Right cardiac atrium (tissue), 5 donors: ENCODE results near the gene ESRP2. TPM values are rescaled to one million over a fixed set of nuclear protein-coding genes. Genes with fewer than 3 reads are reported as not detected.

Source experiments
- ATAC-seq, 2 donors: fragments of 200-7000 bp; cut with Tn5 transposase; one replicate each; pipeline versions ENCODE4 v1.8.0 to v1.9.1; 2020; ENCODE audit warnings: moderate library complexity in 2 of 2, mild to moderate bottlenecking in 1 of 2
- DNase-seq, 3 donors: peaks; one replicate each; pipeline ENCODE4 v3.0.0-alpha.2; 2020
- H3K27ac ChIP-seq: one replicate; pipeline ENCODE4 v1.5.1; 2013; ENCODE audit warnings: mild to moderate bottlenecking, low read length, control low read depth, moderate library complexity
- H3K27me3 ChIP-seq: one replicate; pipeline ENCODE4 v1.6.1; 2013; ENCODE audit not compliant: control insufficient read depth, insufficient read depth
- H3K4me1 ChIP-seq: one replicate; pipeline ENCODE4 v1.6.1; 2013; ENCODE audit warnings: low read length; ENCODE audit not compliant: control insufficient read depth, insufficient read depth
- H3K4me3 ChIP-seq: one replicate; pipeline ENCODE4 v1.5.1; 2013; ENCODE audit warnings: low read length, control low read depth
- H3K9me3 ChIP-seq: one replicate; pipeline ENCODE4 v1.6.1; 2013; ENCODE audit warnings: low read length; ENCODE audit not compliant: control insufficient read depth
- WGBS: extraction: QIAGEN DNeasy Blood & Tissue Kit; methylation state at CpG from one replicate; pipeline ENCODE4 v1.1.7; 2013; 5-methylcytosine and 5-hydroxymethylcytosine counted together
- intact Hi-C, 4 donors: fragments of 100-400 bp; cut with DNase I; formaldehyde crosslinking; loops; one replicate each; pipeline versions ENCODE4 v1.11.0 to v1.14.0; 2022 to 2023
- polyA plus RNA-seq: library from polyadenylated mRNA; stranded (reverse); fragments of 200-250 nt; gene quantifications from one replicate; pipeline ENCODE4 v1.2.3, GENCODE V29; 2013
- total RNA-seq, 4 donors: library from RNA; stranded (reverse); fragmentation: NEBNext Ultra II Directional; extraction: Animal tissue kit (Norgen Biotek cat#: 25700); gene quantifications; one replicate each; pipeline ENCODE4 v1.2.1, GENCODE V29; 2021
- donor health status: healthy with polysubstance abuse.
- donor health status: DM: no; HTN: yes; CAD: no.
- donor health status: DM: no; HTN: no; CAD: no.
- donor health status: DM: no; HTN: yes; CAD: no; lungs with severe emphysema.
- donor health status: DM: yes; HTN: yes; CAD: no.

ESRP2 gene
- total and polyA plus RNA-seq, 5 donors, result 0.14 to 0.59 (median 0.33) TPM

- H3K27ac ChIP-seq, result no peak overlapping the region
- no peaks in the 10 kb centered on the region for H3K4me1 ChIP-seq
- ATAC-seq (no peak), DNase-seq (no peak)
- no peaks in the 10 kb centered on the region for H3K27me3 ChIP-seq
- 88% methylated on average over 26 of the region's 26 CpGs for WGBS
- H3K4me3 ChIP-seq, result no peak overlapping the region
- intact Hi-C loops, result loop anchor here in 1 of 4 donors (10.0 kb wide), 1 partner anchor 237 kb away; the partner anchor contains the start of gene DPEP2
- H3K9me3 ChIP-seq, result no peaks in the 10 kb centered on the region
These were observed 4.4 kb downstream of the ESRP2 start for GRCh38 chr16:68231384-68232136.

DNA sequence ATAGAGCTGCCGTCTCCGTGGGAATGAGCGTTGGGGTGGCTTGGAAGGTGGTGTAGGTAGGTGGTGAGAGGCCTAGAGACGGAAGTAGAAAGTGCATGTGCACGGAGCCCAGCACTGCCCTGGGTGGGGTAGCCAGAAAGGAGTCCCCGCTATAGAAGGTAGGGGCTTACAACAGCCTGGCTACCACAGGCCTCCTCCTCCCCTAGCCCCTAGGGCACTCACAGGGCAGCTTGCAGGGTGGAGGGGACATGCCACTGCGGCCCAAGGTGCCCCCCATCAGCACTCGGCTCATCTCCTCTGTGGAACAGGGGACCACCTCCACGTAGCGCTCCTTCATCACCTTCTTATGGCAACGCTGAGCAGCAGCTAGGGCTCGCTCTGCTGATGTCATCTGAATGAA is 5.0 kb downstream of the ESRP2 start:
- intact Hi-C loops, result loop anchor here in 1 of 4 donors (10.0 kb wide), 1 partner anchor 236 kb away; the partner anchor contains the start of gene DPEP2
- Histone ChIP-seq H3K27me3 (no peaks in the 10 kb centered on the region), H3K27ac (no peak overlapping the region), H3K4me3 (no peak overlapping the region), H3K4me1 (no peaks in the 10 kb centered on the region), H3K9me3 (no peaks in the 10 kb centered on the region)
- no peak for ATAC-seq
- 94% methylated on average over 12 of the region's 12 CpGs for WGBS
- DNase-seq, result no peak

DNA sequence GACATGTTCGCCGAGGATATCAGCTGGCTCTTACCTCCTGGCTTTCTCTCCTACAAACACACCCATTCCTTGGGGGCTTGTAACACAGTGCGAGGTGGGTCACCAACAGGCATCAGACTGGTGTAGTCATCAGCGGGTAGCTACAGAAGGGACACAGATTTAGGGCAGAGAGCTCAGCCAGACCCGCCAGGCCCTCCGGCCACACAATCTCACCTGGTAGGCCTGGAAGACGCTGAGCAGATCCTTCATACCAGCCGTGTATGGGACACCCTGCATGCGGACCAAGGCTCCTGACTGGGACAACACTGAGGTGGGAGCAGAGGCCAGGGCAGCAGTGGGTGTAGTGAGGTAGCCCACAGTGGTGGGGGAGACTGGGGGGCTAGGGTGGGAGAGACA is 5.8 kb downstream of the ESRP2 start:
- 93% methylated on average over 9 of the region's 9 CpGs for WGBS
- DNase-seq (no peak), ATAC-seq (no peak)
- Histone ChIP-seq H3K4me1 (no peaks in the 10 kb centered on the region), H3K27me3 (no peaks in the 10 kb centered on the region), H3K9me3 (no peaks in the 10 kb centered on the region), H3K27ac (no peak overlapping the region), H3K4me3 (no peak overlapping the region)
- intact Hi-C loops, result loop anchor here in 1 of 4 donors (10.0 kb wide), 1 partner anchor 235 kb away; the partner anchor contains the start of gene DPEP2

DNA sequence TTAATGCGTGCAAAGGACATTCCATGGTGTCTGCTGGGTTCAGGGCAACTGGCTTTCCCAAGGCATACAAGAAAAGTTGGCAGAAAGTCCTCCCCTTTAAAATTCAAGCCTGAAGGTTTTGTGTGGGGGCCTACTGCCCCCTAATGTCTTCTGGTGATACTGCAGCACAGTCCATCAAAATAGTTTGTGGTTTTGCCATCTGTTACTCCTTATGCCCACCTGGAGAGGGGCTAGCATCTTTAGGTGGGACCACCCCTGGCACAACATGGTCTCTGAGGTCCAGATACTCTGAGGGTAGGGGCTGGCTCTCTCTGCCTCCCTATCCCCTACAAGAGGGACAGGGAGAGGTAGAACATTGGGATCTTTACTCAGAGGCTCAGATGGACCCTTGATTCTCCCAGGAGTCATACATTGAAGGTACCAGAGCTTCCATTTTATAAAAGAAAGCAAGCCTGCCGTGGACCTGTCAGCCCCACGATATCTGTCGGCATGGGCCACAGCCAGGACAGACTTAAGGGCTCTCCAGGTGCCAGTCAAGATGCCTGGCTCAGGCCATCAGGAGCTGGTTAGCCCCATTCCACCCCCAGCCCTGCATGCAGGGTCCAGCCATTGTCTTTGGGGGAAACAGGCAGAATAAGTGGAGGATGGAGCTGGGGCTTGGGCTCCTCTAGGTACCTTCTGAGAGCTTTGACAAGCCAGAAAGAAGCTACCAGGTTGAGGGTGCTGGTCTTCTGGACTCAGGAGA is 6.3 kb downstream of the ESRP2 start:
- Histone ChIP-seq H3K9me3 (no peaks in the 10 kb centered on the region), H3K27ac (no peak overlapping the region), H3K4me3 (no peak overlapping the region), H3K4me1 (no peaks in the 10 kb centered on the region), H3K27me3 (no peaks in the 10 kb centered on the region)
- WGBS, result 70% methylated on average over 4 of the region's 4 CpGs
- ATAC-seq (peak in 1 of 2 donors; percentile 33), DNase-seq (no peak)
- intact Hi-C loops, result loop anchor here in 3 of 4 donors (5.0 to 10.0 kb wide), 4 partner anchors 135 to 235 kb away; partner anchors contain the start of genes DPEP2 (in 2 of the 3) and NFATC3 (in 1 of the 3)

GRCh38 chr16:68228652-68229051 is 7.3 kb downstream of the ESRP2 start:
- 79% methylated on average over 3 of the region's 3 CpGs for WGBS
- Histone ChIP-seq H3K27me3 (no peaks in the 10 kb centered on the region), H3K4me1 (no peaks in the 10 kb centered on the region), H3K27ac (no peak overlapping the region), H3K9me3 (no peaks in the 10 kb centered on the region), H3K4me3 (no peak overlapping the region)
- intact Hi-C loops, result loop anchor here in 3 of 4 donors (5.0 to 10.0 kb wide), 4 partner anchors 134 to 234 kb away; partner anchors contain the start of genes DPEP2 (in 1 of the 3) and NFATC3 (in 1 of the 3)
- DNase-seq (no peak), ATAC-seq (no peak)

- Histone ChIP-seq H3K4me3 (no peak overlapping the region), H3K9me3 (no peaks in the 10 kb centered on the region), H3K27me3 (no peaks in the 10 kb centered on the region), H3K4me1 (no peaks in the 10 kb centered on the region), H3K27ac (no peak overlapping the region)
- no peak for DNase-seq
- intact Hi-C loops, result loop anchor here in 3 of 4 donors (5.0 to 10.0 kb wide), 4 partner anchors 133 to 233 kb away; partner anchors contain the start of genes DPEP2 (in 1 of the 3) and NFATC3 (in 1 of the 3)
- ATAC-seq, result no peak
- 67% methylated on average over 2 of the region's 2 CpGs for WGBS
These were observed 7.9 kb downstream of the ESRP2 start for GRCh38 chr16:68227850-68228553.

- Histone ChIP-seq H3K4me3 (no peak overlapping the region), H3K9me3 (no peaks in the 10 kb centered on the region), H3K4me1 (no peaks in the 10 kb centered on the region), H3K27ac (peak overlapping the region; percentile 25), H3K27me3 (no peaks in the 10 kb centered on the region)
- ATAC-seq (no peak), DNase-seq (no peak)
- WGBS, result 57% methylated on average over 3 of the region's 3 CpGs
- intact Hi-C loops, result loop anchor here in 3 of 4 donors (5.0 to 10.0 kb wide), 4 partner anchors 132 to 232 kb away; partner anchors contain the start of genes DPEP2 (in 1 of the 3) and NFATC3 (in 1 of the 3)
These were observed 8.6 kb downstream of the ESRP2 start for GRCh38 chr16:68227183-68227793.

DNA sequence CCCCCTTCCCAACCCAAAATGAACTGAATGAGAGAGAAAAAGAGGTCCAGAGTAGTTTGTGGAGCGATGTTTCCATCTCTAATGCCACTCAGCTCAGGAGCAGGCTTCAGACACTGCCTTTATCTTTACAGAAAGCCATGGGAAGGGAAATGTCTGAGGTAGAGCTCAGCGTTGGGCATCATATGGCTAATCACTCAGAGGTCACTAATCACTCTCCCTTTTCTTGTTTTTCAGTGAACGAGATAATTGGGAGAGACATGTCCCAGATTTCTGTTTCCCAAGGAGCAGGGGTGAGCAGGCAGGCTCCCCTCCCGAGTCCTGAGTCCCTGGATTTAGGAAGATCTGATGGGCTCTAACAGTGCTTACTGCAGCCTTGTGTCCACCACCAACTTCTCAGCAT is 9.8 kb downstream of the ESRP2 start:
- Histone ChIP-seq H3K27me3 (no peaks in the 10 kb centered on the region), H3K4me3 (no peak overlapping the region), H3K9me3 (no peaks in the 10 kb centered on the region), H3K27ac (no peak overlapping the region), H3K4me1 (no peaks in the 10 kb centered on the region)
- DNase-seq, result no peak
- intact Hi-C loops, result loop anchor here in 3 of 4 donors (5.0 to 10.0 kb wide), 4 partner anchors 131 to 231 kb away; partner anchors contain the start of genes DPEP2 (in 1 of the 3) and NFATC3 (in 1 of the 3)
- no peak for ATAC-seq
- WGBS, result 65% methylated on average over 4 of the region's 4 CpGs

GRCh38 chr16:68223072-68223471 is 12.9 kb downstream of the ESRP2 start:
- intact Hi-C loops, result loop anchor here in 3 of 4 donors (2.0 to 10.0 kb wide), 3 partner anchors 128 to 230 kb away; partner anchors contain the start of gene DPEP2 (in 1 of the 3)

More at GRCh38 chr16:68223072-68223471, 12.9 kb downstream of the ESRP2 start:
- H3K9me3 ChIP-seq, result no peaks in the 10 kb centered on the region
- no peaks in the 10 kb centered on the region for H3K27me3 ChIP-seq
- no peak overlapping the region for H3K4me3 ChIP-seq
- no peaks in the 10 kb centered on the region for H3K4me1 ChIP-seq
- DNase-seq (no peak), ATAC-seq (no peak)
- H3K27ac ChIP-seq, result no peak overlapping the region
- 88% methylated on average over 1 of the region's 1 CpG for WGBS
